SU-DHL-6 (cell line): ENCODE measurements around the gene COG2.

Experiments used
- CTCF ChIP-seq: fragments of 200-600 bp; sonication (generic); IDR thresholded peaks from one replicate; pipeline ENCODE4 v1.5.1; 2017; ENCODE audit warnings: antibody characterized with exemption, mild to moderate bottlenecking, low read length, moderate library complexity; ENCODE audit not compliant: insufficient read depth, poor library complexity, severe bottlenecking
- EZH2phosphoT487 ChIP-seq: fragments of 200-600 bp; sonication (generic), shearing (Covaris generic); conservative IDR thresholded peaks from 2 replicates; pipeline ENCODE4 v1.6.1; 2018; ENCODE audit warnings: mild to moderate bottlenecking, antibody characterized with exemption, low read length, moderate library complexity, mixed read lengths

- TF ChIP-seq CTCF (no peak), EZH2phosphoT487 (no peak)
Observed at GRCh38 chr1:230658691-230659090, 16.4 kb downstream of the COG2 start.
